NK-92 treated with Interleukin-12 subunit alpha and Interleukin-12 subunit beta, amount 100 ng/mL, for 24 hours (cell line): Measurements from ENCODE around the gene GALNT8.
"Not testable (repeated sequence)": the region's sequence is repeated elsewhere in the genome, so short reads cannot be mapped to it uniquely, and the experiment has no call there.

Source experiments
- DNase-seq: peaks from one replicate; lab custom pipeline; 2025; lab: John Stamatoyannopoulos, UW

The GALNT8 gene

GRCh38 chr12:4744709-4745108 lies 24.5 kb downstream of the GALNT8 start:
- no peak for DNase-seq

GRCh38 chr12:4745249-4745648 lies 25.0 kb downstream of the GALNT8 start:
- DNase-seq, result no peak

- not testable (repeated sequence) for DNase-seq
Measured at GRCh38 chr12:4751654-4752053, 31.5 kb downstream of the GALNT8 start.

- DNase-seq, result no peak
Measured at GRCh38 chr12:4762773-4763172, 42.6 kb downstream of the GALNT8 start.

- no peak for DNase-seq
Measured at GRCh38 chr12:4763549-4763948, 43.3 kb downstream of the GALNT8 start.

GRCh38 chr12:4766445-4766844 lies 46.2 kb downstream of the GALNT8 start:
- DNase-seq, result no peak

- DNase-seq, result no peak
Measured at GRCh38 chr12:4767186-4767585, 47.0 kb downstream of the GALNT8 start.

- no peak for DNase-seq
Measured at GRCh38 chr12:4768341-4768740, 48.1 kb downstream of the GALNT8 start.

- DNase-seq, result no peak
Measured at GRCh38 chr12:4769073-4769472, 48.9 kb downstream of the GALNT8 start.

- DNase-seq, result no peak
Measured at GRCh38 chr12:4771172-4771959, 51.2 kb downstream of the GALNT8 start.

GRCh38 chr12:4771960-4772566 lies 51.9 kb downstream of the GALNT8 start:
- DNase-seq, result no peak

- no peak for DNase-seq
Measured at GRCh38 chr12:4775936-4776335, 55.7 kb downstream of the GALNT8 start.

GRCh38 chr12:4779749-4780148 lies 59.5 kb downstream of the GALNT8 start:
- DNase-seq, result no peak

- no peak for DNase-seq
Measured at GRCh38 chr12:4780641-4781611, 60.7 kb downstream of the GALNT8 start.

GRCh38 chr12:4784404-4785054 lies 64.3 kb downstream of the GALNT8 start:
- DNase-seq, result no peak

GRCh38 chr12:4786795-4787194 lies 66.6 kb downstream of the GALNT8 start:
- DNase-seq, result no peak

- no peak for DNase-seq
Measured at GRCh38 chr12:4787965-4788364, 67.8 kb downstream of the GALNT8 start.

GRCh38 chr12:4789776-4790175 lies 69.6 kb downstream of the GALNT8 start:
- DNase-seq, result no peak

GRCh38 chr12:4791497-4791896 lies 71.3 kb downstream of the GALNT8 start:
- no peak for DNase-seq

- DNase-seq, result no peak
Measured at GRCh38 chr12:4794491-4794890, 74.3 kb downstream of the GALNT8 start.

GRCh38 chr12:4796216-4796615 lies 76.0 kb downstream of the GALNT8 start:
- no peak for DNase-seq
